ENCODE results near the gene PUM1.

The PUM1 gene

DNA sequence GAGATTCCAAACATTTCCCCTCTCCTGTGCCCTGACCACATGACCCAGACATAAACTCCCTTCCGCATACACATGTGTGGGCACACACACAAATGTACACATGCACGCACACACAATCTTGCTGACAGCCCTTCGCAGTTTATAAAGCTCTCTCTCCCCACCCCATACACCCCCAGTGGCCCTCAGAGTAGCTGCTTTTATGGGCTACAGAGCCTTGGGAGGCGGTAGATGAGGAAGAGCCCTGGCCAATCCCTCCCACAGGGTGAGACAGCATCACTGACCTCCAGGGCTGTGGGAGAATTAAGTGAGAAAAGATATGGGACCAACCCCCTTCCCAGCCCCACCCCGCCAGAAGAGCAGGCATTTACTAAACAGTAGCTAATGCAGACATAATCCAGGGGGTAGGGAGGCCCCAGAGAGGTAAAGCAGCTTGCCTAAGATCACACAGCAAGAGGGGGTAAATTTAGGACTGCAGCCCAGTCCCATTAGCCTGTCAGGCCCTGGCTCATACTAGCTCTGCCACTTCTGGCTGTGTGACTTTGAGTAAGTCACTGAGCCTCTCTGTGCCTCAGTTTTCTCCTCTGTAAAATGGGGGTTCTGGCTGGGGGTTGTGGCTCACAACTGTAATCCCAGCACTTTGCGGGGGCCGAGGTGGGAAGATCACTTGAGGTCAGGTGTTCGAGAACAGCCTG is 162.0 kb downstream of the PUM1 start:
- peak; percentile 7 for DNase-seq

DNA sequence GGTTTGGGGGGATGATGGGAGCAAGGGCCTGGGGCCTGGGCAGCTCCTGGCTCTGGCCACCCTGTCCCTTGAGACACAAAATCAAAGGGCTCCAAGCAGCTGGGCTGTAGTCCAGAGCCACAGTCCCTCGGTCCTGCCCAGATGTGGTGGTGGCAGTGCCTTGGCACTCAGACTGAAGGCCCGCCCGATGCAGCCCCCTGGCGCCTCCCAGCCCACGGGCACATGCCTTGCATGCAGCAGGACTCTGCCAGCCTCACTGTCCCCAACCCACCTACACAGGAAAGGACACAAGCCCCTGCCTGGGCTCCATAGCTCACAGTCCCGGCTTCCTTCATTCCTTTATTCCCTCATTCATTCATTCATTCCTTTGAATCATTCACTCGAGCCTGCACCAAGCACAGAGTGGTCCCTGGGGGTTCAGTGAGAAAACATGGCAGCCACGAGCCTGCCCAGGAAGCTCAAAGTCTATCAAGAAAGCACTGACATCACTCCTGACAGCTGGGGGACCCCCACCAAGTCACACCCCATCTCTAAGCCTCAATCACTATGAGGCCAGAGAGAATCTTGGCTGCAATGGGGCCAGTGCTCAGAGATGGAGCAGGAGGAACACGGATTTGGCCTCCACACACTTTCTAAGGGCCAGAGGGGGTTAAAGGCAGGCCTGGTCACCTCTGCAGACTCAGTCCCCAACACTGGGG is 162.8 kb downstream of the PUM1 start:
- DNase-seq = no peak

DNA sequence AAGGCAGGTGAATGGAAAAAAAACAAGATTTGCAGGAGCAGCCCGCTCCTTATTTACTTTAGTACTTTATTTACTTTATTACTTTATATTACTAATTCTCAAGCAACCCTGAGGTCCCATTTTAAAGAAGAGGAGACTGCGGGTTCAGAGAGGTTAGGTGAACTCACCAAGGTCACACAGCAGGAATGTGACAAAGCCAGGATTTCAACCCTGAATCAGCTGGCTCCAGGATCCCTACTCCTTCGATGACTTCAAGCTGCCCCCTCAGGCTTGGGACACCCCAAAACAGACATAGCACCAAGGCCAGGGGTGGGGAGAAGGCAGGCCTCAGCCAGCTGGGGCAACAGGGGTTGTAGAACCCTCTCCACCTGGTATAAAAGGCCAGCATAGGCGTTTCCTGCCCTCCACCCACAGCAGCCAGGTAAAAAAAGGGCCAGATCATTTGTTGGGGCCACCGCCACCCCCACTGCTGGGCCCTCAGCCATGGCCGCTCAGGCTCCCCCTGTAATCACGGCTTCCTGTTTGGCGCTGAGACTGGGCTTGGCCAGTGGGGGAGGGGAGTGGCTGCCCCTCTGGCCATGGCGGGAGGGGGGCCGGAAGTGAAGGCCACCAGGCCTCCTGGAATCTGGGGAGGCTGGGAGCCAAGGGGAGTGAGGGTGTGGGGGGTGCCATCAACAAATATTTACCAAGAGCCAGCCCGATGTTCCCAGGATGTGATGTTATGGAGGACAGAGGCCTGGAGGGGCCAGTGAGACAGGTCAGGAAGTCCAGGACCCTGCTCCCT is 163.5 kb downstream of the PUM1 start:
- no peak for DNase-seq

DNA sequence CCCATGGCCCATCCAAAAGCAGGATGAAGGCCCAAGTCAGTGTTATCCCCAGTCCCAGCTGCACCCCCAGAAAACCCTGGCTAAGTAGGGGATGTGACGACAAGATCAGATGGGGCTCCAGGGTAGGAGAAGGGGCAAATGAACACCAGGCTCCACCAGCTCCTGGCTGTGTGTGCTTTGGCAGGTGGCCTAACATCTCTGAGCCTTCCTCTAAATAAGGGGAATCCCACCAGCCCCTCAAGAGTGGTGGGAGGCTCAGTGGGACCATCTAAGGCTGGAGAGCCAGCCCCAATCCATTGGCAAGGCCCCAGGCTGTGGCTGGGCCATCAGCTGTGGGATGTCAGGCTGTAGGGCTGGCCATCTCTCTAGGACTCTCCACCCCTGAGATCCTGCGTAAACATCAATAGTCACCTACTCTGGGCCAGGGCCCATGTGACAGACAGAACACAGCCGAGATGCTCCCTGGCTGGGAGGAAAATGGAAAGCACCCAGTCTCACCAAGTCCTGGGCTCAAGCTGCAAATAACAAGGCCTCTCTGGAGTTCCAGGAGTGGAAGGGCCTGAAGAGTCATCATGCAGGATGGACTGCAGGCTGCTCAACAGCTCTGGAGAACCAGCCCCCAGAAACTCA is 164.5 kb downstream of the PUM1 start:
- DNase-seq = no peak

DNA sequence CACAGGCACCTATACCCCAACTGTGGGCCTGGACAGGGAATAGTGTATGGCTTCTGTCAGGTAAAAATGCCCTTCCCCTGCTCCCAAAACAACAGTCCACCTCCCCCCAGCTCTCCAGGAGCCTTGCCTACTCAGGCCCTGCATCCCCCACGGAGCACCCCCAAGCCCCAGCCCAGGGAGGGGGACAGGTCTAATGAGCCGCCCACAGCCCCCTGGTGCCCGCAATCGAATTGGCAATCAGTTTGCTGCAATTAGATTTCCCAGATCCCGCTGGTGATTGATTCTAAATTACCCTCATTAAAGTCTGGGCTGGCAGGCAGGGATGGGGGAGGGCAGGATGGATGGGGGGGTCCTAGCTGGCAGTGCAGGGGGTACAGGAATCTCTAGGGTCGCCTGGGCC is 165.0 kb downstream of the PUM1 start:
- DNase-seq = no peak

DNA sequence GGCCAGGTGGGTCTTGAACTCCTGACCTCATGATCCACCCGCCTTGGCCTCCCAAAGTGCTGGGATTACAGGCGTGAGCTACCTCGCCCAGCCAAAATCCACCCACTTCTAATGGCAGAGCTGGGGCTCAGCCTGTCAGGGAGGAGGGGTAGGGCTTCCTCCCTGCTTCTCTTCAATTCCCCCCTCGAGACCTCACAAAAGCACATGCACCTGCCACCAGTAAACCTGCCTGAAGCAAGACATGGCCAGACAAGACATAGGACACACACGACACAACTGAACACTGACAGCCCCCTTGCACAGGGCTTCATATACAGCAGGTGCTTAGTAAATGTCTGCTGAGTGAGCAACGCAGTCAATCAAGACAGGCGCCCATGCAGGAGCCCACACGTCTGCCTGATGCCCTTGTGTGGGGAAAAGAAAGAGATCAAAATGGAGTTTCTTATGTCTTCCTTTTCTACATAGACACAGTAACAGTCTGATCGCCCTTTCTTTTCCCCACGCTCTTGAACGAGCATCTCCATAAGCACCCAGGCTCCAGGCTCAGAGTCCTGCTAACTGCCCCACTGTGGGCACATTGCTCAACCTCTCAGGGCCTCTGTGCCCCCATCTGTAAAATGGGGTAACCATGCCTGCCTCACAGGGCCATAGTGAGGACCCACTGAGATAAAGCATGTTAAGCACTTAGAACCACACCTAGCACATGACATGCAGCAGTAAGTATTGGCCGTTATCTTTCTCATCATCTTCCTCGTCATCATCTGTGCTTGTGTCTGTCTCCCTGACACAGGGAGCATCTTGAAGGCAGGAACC is 165.7 kb downstream of the PUM1 start:
- DNase-seq = no peak

DNA sequence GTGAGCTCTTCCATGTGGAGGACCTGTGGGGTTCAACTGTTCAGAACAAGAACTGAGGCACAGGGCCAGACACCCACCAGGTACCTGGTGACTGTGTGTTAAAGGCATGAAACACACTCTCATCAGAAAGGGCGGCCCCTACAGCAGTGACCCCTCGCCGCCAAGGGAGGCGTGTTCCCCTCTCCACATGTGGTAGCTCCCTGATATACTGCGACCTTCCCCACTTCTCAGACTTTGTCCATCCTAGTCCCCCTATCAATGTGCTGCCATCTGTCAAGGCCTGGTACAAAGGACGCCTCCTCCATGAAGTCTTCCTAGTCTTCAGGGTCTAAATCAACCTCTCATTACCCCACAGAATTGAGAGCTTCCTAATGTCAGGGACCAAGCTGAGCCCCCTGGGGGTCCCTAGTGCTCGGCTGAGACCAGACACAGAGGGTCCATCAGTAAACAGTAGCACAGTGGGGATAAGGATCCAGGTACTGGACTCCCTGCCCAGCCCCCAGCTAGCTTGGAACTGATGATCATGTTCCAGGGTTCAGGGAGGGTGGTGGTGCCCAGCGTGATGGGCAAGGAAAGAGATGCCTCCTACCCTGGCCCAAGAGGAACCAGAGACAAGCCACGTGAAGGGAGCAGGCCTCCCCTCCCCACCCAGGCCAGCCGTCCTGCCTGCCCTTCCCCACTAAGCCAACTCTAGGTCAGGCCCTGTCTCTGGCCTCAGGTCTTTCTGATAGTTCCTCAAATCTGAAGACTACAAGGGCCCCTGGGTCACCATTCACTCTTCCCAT is 167.3 kb downstream of the PUM1 start:
- DNase-seq = no peak

DNA sequence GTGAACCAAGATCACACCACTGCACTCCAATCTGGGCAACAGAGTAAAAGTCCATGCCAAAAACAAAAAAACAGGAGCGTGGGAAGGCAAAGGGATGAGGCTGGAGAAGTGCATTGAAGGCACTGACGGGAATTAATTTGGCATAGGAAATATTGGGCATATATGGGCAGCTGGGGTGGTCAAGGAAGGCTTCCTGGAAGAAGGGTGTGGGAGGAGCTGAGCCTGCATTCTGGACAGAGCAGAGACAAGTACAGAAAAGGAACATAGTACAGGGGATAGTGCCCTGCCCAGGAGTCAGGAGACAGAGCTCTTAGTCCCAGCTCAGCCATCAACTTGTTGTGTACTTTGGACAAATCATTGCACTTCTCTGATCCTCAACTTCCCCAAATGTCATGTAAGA is 168.6 kb downstream of the PUM1 start:
- no peak for DNase-seq

DNA sequence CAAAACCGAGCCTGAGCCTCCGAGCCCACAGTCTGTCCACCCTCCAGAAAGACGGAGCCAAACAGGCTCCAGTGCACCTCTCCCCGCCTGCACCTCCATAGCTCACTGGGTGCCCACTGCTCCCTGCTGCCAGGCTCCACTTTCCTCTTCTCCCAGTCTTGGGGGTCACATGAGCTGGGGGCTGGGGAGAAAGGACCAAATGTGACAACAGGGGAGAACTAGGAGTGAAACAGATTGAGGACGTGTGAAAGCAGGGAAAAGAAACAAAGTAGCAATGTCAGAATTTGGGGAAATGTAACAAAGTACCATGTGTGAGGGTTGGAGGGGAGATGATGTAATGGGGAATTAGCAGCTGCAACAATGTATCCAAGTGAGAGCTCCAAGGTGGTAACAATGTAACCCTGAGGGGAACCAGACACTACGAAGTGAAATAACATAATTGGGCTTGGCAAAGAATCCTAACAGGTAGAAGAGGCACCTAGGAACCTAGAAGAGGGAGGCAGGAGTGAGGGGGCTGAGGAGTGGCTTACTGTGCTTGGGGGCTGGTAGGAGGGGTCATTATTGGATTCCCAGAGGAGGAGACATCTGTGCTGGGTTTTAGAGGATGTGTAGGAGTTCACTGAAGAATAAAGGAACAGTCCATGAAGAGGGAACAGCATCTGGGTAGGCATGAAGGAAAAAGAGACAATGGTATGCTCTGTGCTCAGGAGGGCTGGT is 169.4 kb downstream of the PUM1 start:
- no peak for DNase-seq

DNA sequence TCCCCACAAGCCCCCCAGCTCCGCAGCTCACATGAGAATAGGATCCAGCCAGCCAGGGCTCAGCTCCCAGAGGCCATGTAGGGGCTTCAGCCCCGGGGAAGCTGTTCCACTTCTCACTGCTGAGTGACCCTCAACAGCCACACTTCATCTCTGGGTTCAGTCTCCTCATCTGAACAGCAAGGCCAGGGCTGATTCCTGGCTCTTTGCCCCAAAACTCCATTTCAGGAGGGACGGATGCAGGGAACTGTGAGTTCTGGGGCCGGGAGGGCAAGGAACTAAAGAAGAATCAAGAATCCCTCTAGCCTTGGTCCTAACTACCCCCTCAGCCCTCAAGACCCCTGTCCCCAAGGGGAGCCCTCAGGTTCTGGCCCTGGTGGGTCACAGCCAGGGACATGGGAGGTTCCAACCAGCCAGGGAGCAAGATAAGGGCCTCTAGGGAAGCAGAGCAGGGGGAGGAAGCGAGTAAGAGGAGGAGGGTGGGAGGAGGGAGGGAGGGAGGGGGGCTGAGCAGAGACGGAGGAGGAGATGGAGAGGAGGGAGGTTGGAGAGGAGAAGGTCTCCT is 170.1 kb downstream of the PUM1 start:
- DNase-seq = no peak

DNA sequence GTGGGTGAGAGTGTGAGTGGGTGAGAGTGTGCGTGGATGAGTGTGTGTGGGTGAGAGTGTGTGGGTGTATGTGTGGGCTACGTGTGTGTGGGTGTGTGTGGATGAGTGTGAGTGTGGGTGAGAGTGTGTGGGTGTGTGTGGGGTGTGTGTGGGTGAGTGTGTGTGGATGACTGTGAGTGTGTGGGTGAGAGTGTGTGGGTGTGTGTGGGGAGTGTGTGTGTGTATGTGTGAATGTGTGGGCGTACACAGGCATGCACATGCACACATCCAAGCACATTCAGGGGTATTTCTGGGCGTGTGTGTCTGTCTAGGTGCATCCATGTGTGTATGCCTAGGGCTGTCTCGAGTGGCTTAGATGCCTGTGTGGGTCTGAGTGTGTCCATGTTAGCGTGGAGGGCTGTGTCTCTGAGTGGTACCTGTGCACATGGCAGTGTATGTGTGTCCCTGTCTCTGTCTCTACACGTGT is 171.0 kb downstream of the PUM1 start:
- DNase-seq = no peak

DNA sequence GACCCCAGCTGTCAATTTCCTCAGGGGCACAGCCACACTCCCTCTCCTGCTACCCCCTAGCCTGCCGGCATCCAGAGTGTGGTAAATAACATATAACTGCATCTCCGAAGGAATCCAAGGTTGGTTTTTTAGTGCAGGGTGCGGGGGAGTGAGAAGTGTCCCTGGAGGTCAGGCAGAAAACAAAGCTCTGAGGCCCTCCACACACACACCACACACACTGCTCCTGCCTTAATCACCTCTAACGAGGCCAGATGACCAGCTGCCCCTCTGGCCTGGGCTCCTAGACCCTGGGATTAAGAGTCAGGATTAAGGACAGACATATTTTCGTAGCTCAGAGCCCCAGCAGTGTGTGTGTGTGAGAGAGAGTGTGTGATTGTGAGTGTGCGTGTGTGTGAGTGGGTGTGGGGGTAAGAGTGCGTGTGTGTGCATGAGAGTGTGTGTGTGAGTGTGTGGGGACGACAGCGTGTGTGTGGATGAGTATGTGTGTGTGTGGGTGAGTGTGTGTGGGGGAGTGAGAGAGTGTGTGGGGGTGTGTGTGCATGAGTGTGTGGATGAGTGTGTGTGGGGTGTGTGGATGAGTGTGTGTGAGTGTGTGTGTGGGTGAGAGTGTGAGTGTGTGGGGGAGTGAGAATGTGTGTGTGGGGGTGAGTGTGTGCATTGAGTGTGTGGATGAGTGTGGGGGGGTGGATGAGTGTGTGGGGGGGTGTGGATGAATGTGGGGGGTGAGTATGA is 171.6 kb downstream of the PUM1 start:
- DNase-seq = no peak

DNA sequence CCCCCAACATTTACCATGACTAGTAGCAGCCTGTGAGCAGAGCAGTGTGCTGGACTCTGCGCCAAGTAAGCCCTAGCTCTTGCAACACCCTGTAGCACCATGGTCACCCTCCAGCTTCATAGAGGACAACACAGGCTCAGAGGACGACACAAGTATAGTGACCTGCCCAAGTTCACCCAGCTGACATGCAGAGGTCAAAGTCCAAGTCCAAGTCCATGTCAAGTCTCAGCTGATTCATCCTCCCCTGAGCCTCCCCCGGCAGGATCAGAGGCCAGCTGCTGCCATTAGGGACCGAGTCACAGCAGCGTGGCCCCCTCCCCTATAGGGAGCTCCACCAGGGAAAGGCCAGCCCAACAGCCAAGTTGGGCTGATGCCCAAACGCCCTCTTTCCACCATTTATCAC is 172.8 kb downstream of the PUM1 start:
- no peak for DNase-seq

DNA sequence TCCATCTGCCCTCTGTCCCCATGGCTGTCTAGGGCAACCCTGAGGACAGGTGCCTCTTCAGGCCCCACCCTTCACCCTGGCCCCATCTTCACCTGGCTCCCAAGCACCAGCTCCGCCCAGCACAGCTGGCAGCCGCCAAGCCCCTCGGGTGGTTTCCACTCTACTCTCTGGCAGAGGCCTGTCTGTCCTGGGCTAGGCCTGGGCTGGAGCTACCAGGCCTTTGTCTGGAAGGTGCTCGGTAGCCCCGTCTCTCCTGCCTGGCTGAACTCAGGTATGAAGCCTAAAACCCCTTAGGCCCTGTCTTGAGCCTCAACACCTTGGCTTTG is 174.3 kb downstream of the PUM1 start:
- DNase-seq = no peak

DNA sequence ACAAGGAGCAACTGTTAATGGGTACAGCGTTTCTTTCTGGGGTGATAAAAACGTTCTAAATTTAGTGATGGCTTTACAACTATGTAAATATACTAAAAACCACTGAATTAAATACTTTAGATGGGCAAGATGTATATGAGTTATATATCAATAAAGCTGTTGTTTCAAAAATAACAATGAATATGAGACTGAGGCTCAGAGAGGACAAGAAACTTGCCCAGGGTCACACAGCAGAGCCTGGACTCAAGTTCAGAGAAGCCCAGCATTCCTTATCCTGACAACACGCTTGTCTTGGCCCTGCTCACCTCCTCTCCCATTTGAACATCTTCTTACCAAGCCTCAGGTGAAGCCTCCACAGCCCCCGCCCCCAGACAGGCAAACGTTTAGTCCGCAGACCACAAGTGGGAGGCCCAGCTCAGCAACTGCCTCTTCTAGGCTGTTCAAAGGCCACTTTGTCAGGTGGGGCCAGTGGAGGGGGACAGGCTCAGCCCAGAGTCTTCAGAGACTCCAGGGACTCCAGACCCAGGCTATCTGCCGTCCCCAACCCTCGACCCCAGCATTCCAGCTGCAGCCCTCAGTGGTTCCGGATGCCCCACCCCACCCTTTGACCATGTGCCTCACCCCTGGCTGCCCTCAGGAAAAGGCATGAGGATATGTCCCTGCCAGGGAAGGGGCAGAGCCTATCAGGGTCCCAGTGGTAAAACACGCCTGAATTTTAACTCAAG is 174.9 kb downstream of the PUM1 start:
- DNase-seq = no peak

DNA sequence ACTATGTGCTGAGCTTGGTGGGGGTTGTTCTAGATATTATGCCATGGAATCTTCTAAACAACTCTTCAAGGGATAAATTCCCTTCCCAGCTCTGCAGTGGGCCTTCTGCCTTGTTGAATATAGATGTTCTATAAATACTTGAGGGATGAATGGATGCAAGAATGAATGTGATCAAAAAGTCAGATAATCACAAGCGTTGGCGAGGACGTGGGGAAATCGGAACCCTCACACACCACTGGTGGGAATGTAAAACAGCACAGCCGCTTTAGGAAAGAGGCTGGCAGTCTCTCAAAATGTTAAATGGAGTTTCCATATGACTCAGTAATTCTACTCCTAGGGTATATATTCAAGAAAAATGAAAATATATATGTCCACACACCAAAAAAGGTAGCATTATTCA is 176.0 kb downstream of the PUM1 start:
- DNase-seq = no peak

DNA sequence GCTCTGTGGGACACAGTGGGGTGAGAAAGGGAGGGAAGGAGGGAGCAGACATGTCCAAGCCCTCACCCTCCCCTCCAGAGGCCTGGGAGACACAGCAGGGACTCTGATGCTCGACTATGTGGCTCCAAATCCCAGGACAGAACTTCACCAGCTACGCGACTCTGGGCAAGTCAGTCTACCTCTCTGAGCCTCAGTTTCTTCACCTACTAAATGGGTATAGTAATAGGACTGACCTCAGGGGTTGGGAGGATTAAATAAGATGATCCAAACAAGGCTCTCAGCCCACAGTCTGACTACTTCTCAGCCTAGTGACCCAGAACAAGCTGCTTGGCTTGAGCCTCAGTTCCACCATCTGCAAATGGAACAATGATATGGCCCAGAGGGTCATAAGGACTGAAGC is 176.5 kb downstream of the PUM1 start:
- no peak for DNase-seq

DNA sequence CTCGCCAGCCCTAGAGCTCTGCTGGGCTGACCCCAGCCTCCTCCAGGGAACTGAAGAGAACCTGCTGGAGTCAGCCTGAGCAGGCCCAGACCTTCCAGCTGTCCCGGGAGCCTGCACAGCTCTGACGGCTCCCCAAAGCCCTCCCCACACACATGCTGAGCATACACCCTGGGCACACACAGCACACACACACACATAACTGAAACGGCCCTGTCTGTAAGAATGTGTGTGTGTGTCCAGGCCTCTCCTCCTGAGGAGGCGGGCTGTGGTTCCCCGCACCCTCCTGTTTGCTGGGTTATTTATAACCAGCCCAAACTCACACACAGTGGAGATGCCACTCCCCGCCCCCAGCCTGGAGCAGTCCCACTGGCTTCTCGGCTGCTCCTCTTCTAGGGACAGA is 177.1 kb downstream of the PUM1 start:
- DNase-seq = peak; percentile 46
